IPS-NIHi11 (cell line): Measurements from ENCODE around the gene TMEM156.

Experiments used
- DNase-seq: peaks from one replicate; pipeline ENCODE4 v3.0.0; 2012; ENCODE audit warnings: mixed read lengths, low spot score

The TMEM156 gene

DNA sequence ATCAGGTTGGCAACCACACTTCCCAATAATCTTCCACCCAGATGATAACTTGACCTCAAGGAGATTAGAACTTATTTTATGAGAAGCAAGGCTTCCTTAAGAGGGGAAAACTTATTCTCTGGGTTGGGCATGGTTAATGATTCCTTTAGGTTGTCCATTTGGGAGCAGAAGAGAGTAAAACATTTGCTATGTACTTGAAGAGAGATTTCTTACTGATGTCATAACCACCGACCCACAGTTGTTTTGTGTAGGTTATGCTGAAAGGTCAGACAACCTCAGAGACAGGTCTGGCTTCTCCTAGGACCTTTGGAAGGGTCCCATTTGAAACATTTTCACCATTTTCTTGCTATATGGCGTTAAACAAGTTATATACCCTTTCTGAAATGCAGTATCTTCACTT is 108.5 kb downstream of the TMEM156 start:
- DNase-seq, result no peak

DNA sequence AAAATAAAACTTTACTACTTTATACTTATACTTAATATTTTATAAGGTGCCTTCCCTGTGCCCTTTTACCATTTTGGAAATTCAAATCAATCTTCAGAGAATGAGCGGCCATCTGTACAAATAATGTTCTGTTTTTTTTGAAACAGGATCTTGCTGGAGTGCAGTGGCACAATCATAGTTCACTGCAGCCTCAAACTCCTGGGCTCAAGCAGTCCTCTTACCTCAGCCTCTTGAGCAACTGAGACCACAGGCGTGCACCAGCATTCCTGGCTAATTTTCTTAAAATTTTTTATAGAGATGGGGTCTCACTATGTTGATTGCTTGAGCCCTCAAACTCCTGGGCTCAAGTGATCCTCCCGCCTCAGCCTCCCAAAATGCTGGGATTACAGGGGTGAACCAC is 111.1 kb downstream of the TMEM156 start:
- DNase-seq, result no peak

DNA sequence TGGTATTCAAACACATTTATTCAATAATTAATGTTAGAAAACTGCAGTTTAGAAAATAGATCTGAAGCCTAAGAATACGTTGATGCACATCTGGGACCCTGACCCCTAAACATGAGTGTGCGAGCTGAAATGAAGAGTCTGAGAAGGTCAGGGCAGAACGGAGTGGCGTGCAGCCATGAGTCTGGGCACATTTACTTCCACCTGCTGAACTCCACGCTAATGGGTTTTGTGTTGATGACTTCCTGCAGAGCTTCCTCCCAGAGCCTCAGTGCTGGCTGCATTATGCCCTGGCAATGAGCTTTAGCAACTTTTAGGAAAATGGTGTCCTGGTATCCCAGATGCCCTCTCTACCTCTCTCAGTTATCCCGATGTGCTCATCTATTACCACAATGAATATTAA is 111.5 kb downstream of the TMEM156 start:
- no peak for DNase-seq

DNA sequence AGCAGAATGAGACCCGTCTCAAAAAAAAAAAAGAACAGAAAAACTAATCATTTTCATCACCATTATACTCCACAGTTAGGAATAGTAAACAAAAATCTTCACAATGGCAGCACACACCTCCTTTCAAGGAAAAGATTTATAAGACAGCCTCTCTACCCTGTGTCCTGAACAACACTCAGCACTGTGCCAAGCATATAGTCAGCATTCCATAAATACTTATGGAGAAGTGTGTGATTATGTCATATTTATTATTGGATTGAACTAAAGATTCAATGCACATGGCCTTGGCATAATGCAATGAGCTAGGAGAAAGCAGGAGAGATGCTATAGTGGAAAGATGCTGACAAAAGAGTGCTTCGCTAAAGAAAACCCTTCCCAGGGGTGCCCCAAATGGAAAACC is 112.0 kb downstream of the TMEM156 start:
- no peak for DNase-seq

DNA sequence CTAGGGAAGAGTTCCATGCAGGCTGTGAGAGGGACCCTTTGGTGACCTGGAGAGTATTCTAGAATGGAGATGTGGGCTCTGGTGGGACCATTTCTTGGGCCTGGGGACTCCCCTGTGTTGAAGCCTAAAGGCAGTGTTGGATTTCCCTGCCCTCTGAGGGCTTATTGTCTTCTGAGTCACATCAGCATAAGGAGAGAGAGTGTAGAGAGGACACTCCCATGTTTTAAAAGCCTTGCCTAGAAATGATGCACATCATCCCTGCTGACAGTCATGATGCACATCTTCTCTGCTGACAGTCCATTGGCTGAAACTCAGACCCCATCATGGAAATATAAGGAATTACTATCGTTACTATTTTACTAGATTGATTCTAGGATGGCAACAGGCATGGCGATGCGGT is 112.7 kb downstream of the TMEM156 start:
- DNase-seq, result no peak

DNA sequence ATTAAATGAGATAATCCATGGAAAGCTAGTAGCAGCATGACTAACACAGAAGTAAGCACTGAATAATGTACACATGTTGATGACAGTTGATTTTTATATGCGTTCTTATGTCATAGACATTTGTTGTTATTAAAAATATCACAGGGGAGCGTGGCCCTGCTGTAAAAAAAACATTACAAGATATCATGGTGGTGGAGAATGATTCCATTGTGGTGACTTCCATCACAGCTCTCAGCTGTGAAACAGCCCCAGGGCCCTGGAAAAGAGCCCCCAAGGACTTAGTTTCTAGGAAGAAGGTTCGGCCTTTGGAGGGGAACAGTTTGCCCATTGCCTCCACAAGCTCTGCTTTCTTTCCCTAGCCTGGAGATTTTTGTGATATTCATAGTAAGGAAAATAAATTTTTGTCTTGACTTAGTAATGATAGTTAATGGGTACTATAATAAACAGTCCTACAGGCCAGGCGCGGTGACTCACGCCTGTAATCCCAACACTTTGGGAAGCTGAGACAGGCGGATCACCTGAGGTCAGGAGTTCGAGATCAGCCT is 114.7 kb downstream of the TMEM156 start:
- DNase-seq, result no peak
